Spleen (tissue), 11 donors: ENCODE data around the gene CHTOP. TPM values are rescaled to one million over a fixed set of nuclear protein-coding genes. Genes with fewer than 3 reads are reported as not detected.

Source experiments
- DNase-seq: peaks from one replicate; pipeline ENCODE4 v3.0.0-alpha.2; 2020
- H3K27ac ChIP-seq, 8 donors: fragments of 200-600 bp; sonication (generic) in 7 of 8; 1 replicate in 4 of 8; 2 replicates in 4 of 8; pipeline versions ENCODE4 v1.5.0 to v1.8.0; 2016 to 2021; ENCODE audit warnings: inconsistent platforms in 4 of 8, mild to moderate bottlenecking in 4 of 8, moderate library complexity in 1 of 8
- H3K27me3 ChIP-seq, 7 donors: fragments of 200-600 bp; sonication (generic) in 6 of 7; replicated peaks in 1 of 7; 1 replicate in 4 of 7; 2 replicates in 3 of 7; pipeline versions ENCODE4 v1.5.0 to v1.8.0; 2016 to 2021; ENCODE audit warnings: inconsistent platforms in 3 of 7, mild to moderate bottlenecking in 1 of 7
- H3K36me3 ChIP-seq, 6 donors: fragments of 200-600 bp; sonication (generic) in 5 of 6; 1 replicate in 4 of 6; 2 replicates in 2 of 6; pipeline versions ENCODE4 v1.5.0 to v1.8.0; 2016 to 2021; ENCODE audit warnings: inconsistent platforms in 2 of 6
- H3K4me1 ChIP-seq, 6 donors: fragments of 200-600 bp; sonication (generic) in 5 of 6; 1 replicate in 3 of 6; 2 replicates in 3 of 6; pipeline versions ENCODE4 v1.5.0 to v1.8.0; 2016 to 2021; ENCODE audit warnings: inconsistent platforms in 3 of 6
- H3K4me3 ChIP-seq, 8 donors: fragments of 200-600 bp; sonication (generic) in 7 of 8; 1 replicate in 4 of 8; 2 replicates in 4 of 8; pipeline versions ENCODE4 v1.5.0 to v1.8.0; 2016 to 2021; ENCODE audit warnings: inconsistent platforms in 4 of 8, mild to moderate bottlenecking in 4 of 8, moderate library complexity in 2 of 8
- H3K9me3 ChIP-seq, 8 donors: fragments of 200-600 bp; sonication (generic) in 7 of 8; 1 replicate in 4 of 8; 2 replicates in 4 of 8; pipeline versions ENCODE4 v1.5.0 to v1.8.0; 2016 to 2021; ENCODE audit warnings: inconsistent platforms in 4 of 8
- CTCF ChIP-seq, 11 experiments: fragments of 200-600 bp in 7 of 11; fragments of 450-650 bp in 4 of 11; sonication (generic) in 4 of 11; IDR thresholded peaks in 8 of 11; conservative IDR thresholded peaks in 3 of 11; 1 replicate in 7 of 11; 2 replicates in 4 of 11; pipeline versions ENCODE4 v1.4.0 to v1.8.0; 2016 to 2021; ENCODE audit warnings: antibody characterized with exemption in 11 of 11, inconsistent platforms in 4 of 11, mild to moderate bottlenecking in 1 of 11
- POLR2A ChIP-seq, 3 donors: fragments of 450-650 bp; IDR thresholded peaks; one replicate each; pipeline ENCODE4 v1.5.1; 2017; ENCODE audit warnings: antibody characterized with exemption in 3 of 3, mild to moderate bottlenecking in 1 of 3
- POLR2AphosphoS5 ChIP-seq, 3 donors: sonication (generic); formaldehyde crosslinking; IDR thresholded peaks; one replicate each; pipeline ENCODE4 v1.5.1; 2017; ENCODE audit warnings: antibody characterized with exemption in 3 of 3
- WGBS, 5 donors: extraction: QIAGEN DNeasy Blood & Tissue Kit in 3 of 5; methylation state at CpG; one replicate each; pipeline versions ENCODE4 v1.1.5 to v1.1.7; 2013 to 2018; 5-methylcytosine and 5-hydroxymethylcytosine counted together
- intact Hi-C: fragments of 100-400 bp; cut with DNase I; formaldehyde crosslinking; loops from one replicate; pipeline ENCODE4 v1.15.0; 2023; ENCODE audit warnings: low total_unique reads
- polyA plus RNA-seq, 3 donors: library from polyadenylated mRNA; stranded (reverse); fragments of 200-250 nt; gene quantifications; one replicate each; pipeline ENCODE4 v1.2.1, GENCODE V29; 2013
- total RNA-seq, 7 donors: library from RNA; depleted of rRNA in 3 of 7; stranded (reverse); fragments of >200 nt in 3 of 7; fragmentation: NEBNext Ultra II Directional in 4 of 7; extraction: Animal tissue kit (Norgen Biotek cat#: 25700) in 4 of 7; gene quantifications; one replicate each; pipeline versions ENCODE4 v1.1.0 to v1.2.1, GENCODE V29; 2016 to 2021
- donor health status: healthy with polysubstance abuse.
- donor health status: DM: no; HTN: no; CAD: no; lungs with moderate emphysema.
- donor health status: DM: no; HTN: no; CAD: no.
- donor health status: Bipolar disorder and iron deficiency.
- donor health status: healthy.
- donor health status: DM: no; HTN: no; CAD: no.
- donor health status: DM: yes; HTN: yes; CAD: no.

Gene CHTOP
- total and polyA plus RNA-seq, 10 donors = 58.1 to 108 (median 84.4) TPM

- peak overlapping the region in 2 of 8 donors; percentile 43 to 62 for H3K4me3 ChIP-seq
- peak; percentile 52 for DNase-seq
- WGBS, 5 donors = 38 to 66% (median 53%) methylated on average over 4 of the region's 4 CpGs
- peaks cover 5 to 78% (median 36%) of the 10 kb centered on the region in 6 donors for H3K4me1 ChIP-seq
- no peaks in the 10 kb centered on the region for H3K27me3 ChIP-seq
- TF ChIP-seq POLR2A (IDR thresholded peaks at IDR 0.05) (no peak), CTCF (IDR thresholded peaks at IDR 0.05 in 8 of 11, conservative IDR thresholded peaks at IDR 0.05 in 3 of 11) (no peak), POLR2AphosphoS5 (IDR thresholded peaks at IDR 0.05) (no peak)
- intact Hi-C loops = no loop called here
- peaks cover 0 to 24% (median 0%) of the 10 kb centered on the region in 6 donors for H3K36me3 ChIP-seq
- H3K9me3 ChIP-seq = no peaks in the 10 kb centered on the region
- peak overlapping the region; percentile 48 to 95 (median 88) for H3K27ac ChIP-seq
These were observed 23.5 kb upstream of the CHTOP start for GRCh38 chr1:153610334-153610733.

- no peaks in the 10 kb centered on the region for H3K27me3 ChIP-seq
- peak overlapping the region in 4 of 8 donors; percentile 19 to 62 (median 40) for H3K4me3 ChIP-seq
- H3K27ac ChIP-seq = peak overlapping the region; percentile 48 to 95 (median 88)
- H3K4me1 ChIP-seq = peaks cover 5 to 81% (median 37%) of the 10 kb centered on the region in 6 donors
- TF ChIP-seq CTCF (IDR thresholded peaks at IDR 0.05 in 8 of 11, conservative IDR thresholded peaks at IDR 0.05 in 3 of 11) (no peak), POLR2A (IDR thresholded peaks at IDR 0.05) (no peak), POLR2AphosphoS5 (IDR thresholded peaks at IDR 0.05) (no peak)
- peaks cover 0 to 19% (median 0%) of the 10 kb centered on the region in 6 donors for H3K36me3 ChIP-seq
- no peak for DNase-seq
- WGBS, 5 donors = 77 to 84% (median 81%) methylated on average over 7 of the region's 7 CpGs
- no peaks in the 10 kb centered on the region for H3K9me3 ChIP-seq
- intact Hi-C loops = no loop called here
These were observed 23.0 kb upstream of the CHTOP start for GRCh38 chr1:153610811-153611301.

- peak overlapping the region in 5 of 8 donors; percentile 10 to 95 (median 88) for H3K27ac ChIP-seq
- 71 to 85% (median 78%) methylated on average over 1 of the region's 1 CpG for WGBS, 5 donors
- peak overlapping the region in 5 of 8 donors; percentile 19 to 62 (median 36) for H3K4me3 ChIP-seq
- H3K9me3 ChIP-seq = no peaks in the 10 kb centered on the region
- TF ChIP-seq POLR2AphosphoS5 (IDR thresholded peaks at IDR 0.05) (no peak), POLR2A (IDR thresholded peaks at IDR 0.05) (no peak), CTCF (IDR thresholded peaks at IDR 0.05 in 8 of 11, conservative IDR thresholded peaks at IDR 0.05 in 3 of 11) (no peak)
- intact Hi-C loops = no loop called here
- H3K36me3 ChIP-seq = peaks cover 0 to 14% (median 0%) of the 10 kb centered on the region in 6 donors
- DNase-seq = no peak
- H3K4me1 ChIP-seq = peaks cover 7 to 81% (median 42%) of the 10 kb centered on the region in 6 donors
- H3K27me3 ChIP-seq = no peaks in the 10 kb centered on the region
These were observed 22.5 kb upstream of the CHTOP start for GRCh38 chr1:153611356-153611755.

GRCh38 chr1:153612111-153612754 is 21.6 kb upstream of the CHTOP start:
- Histone ChIP-seq H3K27ac (peak overlapping the region in 7 of 8 donors; percentile 61 to 95 (median 76)), H3K4me1 (peaks cover 11 to 81% (median 43%) of the 10 kb centered on the region in 6 donors), H3K9me3 (no peaks in the 10 kb centered on the region), H3K4me3 (peak overlapping the region in 6 of 8 donors; percentile 23 to 62 (median 32)), H3K36me3 (peaks cover 0 to 5% (median 0%) of the 10 kb centered on the region in 6 donors), H3K27me3 (no peaks in the 10 kb centered on the region)
- WGBS, 5 donors = 64 to 88% (median 82%) methylated on average over 11 of the region's 11 CpGs
- TF ChIP-seq POLR2AphosphoS5 (IDR thresholded peaks at IDR 0.05) (no peak), POLR2A (IDR thresholded peaks at IDR 0.05) (no peak), CTCF (IDR thresholded peaks at IDR 0.05 in 8 of 11, conservative IDR thresholded peaks at IDR 0.05 in 3 of 11) (no peak)
- peak; percentile 57 for DNase-seq
- intact Hi-C loops = no loop called here
